ENCODE results near the gene GMFB. TPM values are rescaled to one million over a fixed set of nuclear protein-coding genes. Genes with fewer than 3 reads are reported as not detected.

Gene GMFB
- total and polyA plus RNA-seq, 10 of the 15 experiments (the other 5 are each of a cell fraction or from before 2014, with no cell fraction given): 29.3 to 71.0 (median 50.8) TPM

- CTCF ChIA-PET: interaction anchor here (1.1 to 1.2 kb wide), 2 partner anchors 9 to 36 kb away, joined by 3 to 4 read pairs; no protein-coding TSS in a partner anchor
- no TSS peak for BruUV-seq (replicated peaks)
- 0 out of 2 replicates have a peak, but pooled peaks have one; percentile 28 for TF ChIP-seq PKNOX1 (IDR thresholded peaks at IDR 0.05)
- TF ChIP-seq NRF1 (conservative IDR thresholded peaks at IDR 0.05; ENCODE audit: low read depth, low read length): no peak
- H3K9ac ChIP-seq (ENCODE audit: control insufficient read depth, insufficient read depth, low read length): no peak overlapping the region
- DNase-seq (ENCODE audit: low read depth, low spot score): no peak
- 94% methylated on average over 7 of the region's 7 CpGs for WGBS (ENCODE audit: insufficient coverage, insufficient replicate concordance, low lambda C conversion rate, missing lambda C conversion rate)
- no peaks in the 10 kb centered on the region for H3K36me3 ChIP-seq (ENCODE audit: control insufficient read depth in 2 of 2, insufficient read depth in 2 of 2, low read length in 1 of 2)
- RAD21 ChIA-PET (ENCODE audit: unreplicated experiment): interaction anchor here (0.8 to 1.0 kb wide), 2 partner anchors 9 to 56 kb away, joined by 3 to 4 read pairs; no protein-coding TSS in a partner anchor
- no peaks in the 10 kb centered on the region for H3K27me3 ChIP-seq (replicated peaks in 1 of 2; ENCODE audit: control insufficient read depth in 2 of 2, insufficient read depth in 2 of 2, low read length in 1 of 2)
- in situ Hi-C loops (cut with MboI): no loop called here
- H3K27ac ChIP-seq (ENCODE audit: control insufficient read depth, insufficient read depth): no peak overlapping the region
- no peak overlapping the region for H3K4me3 ChIP-seq
- H3K9me3 ChIP-seq (replicated peaks; ENCODE audit: control insufficient read depth, insufficient read depth, low read length): no peaks in the 10 kb centered on the region
- no peak for ATAC-seq
- peaks cover 3% of the 10 kb centered on the region; the same call in 1 of the 2 replicates for H3K4me1 ChIP-seq (ENCODE audit: control insufficient read depth, insufficient read depth, low read length)
- POLR2A ChIA-PET: no interaction called here
- SMC1A ChIA-PET (ENCODE audit: uncharacterized antibody, unreplicated experiment): interaction anchor here (1.5 kb wide), 1 partner anchor 22 kb away, joined by 5 read pairs; no protein-coding TSS in a partner anchor
- no peaks in the 10 kb centered on the region for H3K79me2 ChIP-seq (ENCODE audit: control insufficient read depth, insufficient read depth, low read length)
- no peak overlapping the region for H3K4me2 ChIP-seq (ENCODE audit: control insufficient read depth, insufficient read depth)
- no peak for FAIRE-seq
- intact Hi-C loops (cut with micrococcal nuclease; ENCODE audit: unreplicated experiment): no loop called here
- no peaks in the 10 kb centered on the region for H4K20me1 ChIP-seq (ENCODE audit: control insufficient read depth, insufficient read depth)
- H2AFZ ChIP-seq (ENCODE audit: control insufficient read depth, low read depth, low read length): no peak overlapping the region
Observed at GRCh38 chr14:54451121-54451601, 37.6 kb downstream of the GMFB start.

GRCh38 chr14:54450535-54450934, 38.2 kb downstream of the GMFB start:
- H3K4me2 ChIP-seq (ENCODE audit: control insufficient read depth, insufficient read depth): no peak overlapping the region
- peak; percentile 42 for DNase-seq (ENCODE audit: low read depth, low spot score)
- ATAC-seq: peak; percentile 86
- TF ChIP-seq SUZ12 (IDR thresholded peaks at IDR 0.05; ENCODE audit: unreplicated experiment) (no peak), KLF5 (IDR thresholded peaks at IDR 0.05; ENCODE audit: partially characterized antibody) (no peak), RAD51 (IDR thresholded peaks at IDR 0.05) (peak; percentile 37; the same call in 1 of the 2 replicates), IKZF1 (conservative IDR thresholded peaks at IDR 0.05) (0 out of 2 replicates have a peak, but pooled peaks have one; percentile 14), IKZF2 (IDR thresholded peaks at IDR 0.05) (peak; percentile 28 to 46; a peak in 3 of 4 replicates), SPI1 (IDR thresholded peaks at IDR 0.05; ENCODE audit: borderline replicate concordance, insufficient read depth, low read depth, low read length) (peak; percentile 57; the same call in 1 of the 2 replicates), ESRRA (IDR thresholded peaks at IDR 0.05; ENCODE audit: low read length) (peak; percentile 94; the same call in 1 of the 2 replicates), RUNX3 (IDR thresholded peaks at IDR 0.05; ENCODE audit: low read length) (0 out of 2 replicates have a peak, but pooled peaks have one; percentile 18), NR2F1 (conservative IDR thresholded peaks at IDR 0.05) (peak; percentile 79)
- H3K4me1 ChIP-seq (ENCODE audit: control insufficient read depth, insufficient read depth, low read length): peaks cover 3% of the 10 kb centered on the region; the same call in 1 of the 2 replicates
- POLR2A ChIA-PET: interaction anchor here (0.7 kb wide), 1 partner anchor 53 kb away, joined by 3 read pairs; the partner anchor contains the start of gene CDKN3
- CTCF ChIA-PET: interaction anchor here (0.9 to 1.8 kb wide), 4 partner anchors 10 to 35 kb away, joined by 3 to 5 read pairs (median 4); partner anchors contain the start of gene CNIH1
- H4K20me1 ChIP-seq (ENCODE audit: control insufficient read depth, insufficient read depth): no peaks in the 10 kb centered on the region
- in situ Hi-C loops (cut with MboI): no loop called here
- RAD21 ChIA-PET (ENCODE audit: unreplicated experiment): interaction anchor here (0.8 to 1.0 kb wide), 2 partner anchors 9 to 57 kb away, joined by 3 to 4 read pairs; no protein-coding TSS in a partner anchor
- H3K79me2 ChIP-seq (ENCODE audit: control insufficient read depth, insufficient read depth, low read length): no peaks in the 10 kb centered on the region
- H3K27me3 ChIP-seq (replicated peaks in 1 of 2; ENCODE audit: control insufficient read depth in 2 of 2, insufficient read depth in 2 of 2, low read length in 1 of 2): no peaks in the 10 kb centered on the region
- no peak for FAIRE-seq
- SMC1A ChIA-PET (ENCODE audit: uncharacterized antibody, unreplicated experiment): interaction anchor here (0.6 to 1.6 kb wide), 4 partner anchors 10 to 308 kb away, joined by 3 to 6 read pairs (median 4); no protein-coding TSS in a partner anchor
- no peak overlapping the region; the same call in 1 of the 2 replicates for H2AFZ ChIP-seq (ENCODE audit: control insufficient read depth, low read depth, low read length)
- no peak overlapping the region for H3K27ac ChIP-seq (ENCODE audit: control insufficient read depth, insufficient read depth)
- H3K36me3 ChIP-seq (ENCODE audit: control insufficient read depth in 2 of 2, insufficient read depth in 2 of 2, low read length in 1 of 2): no peaks in the 10 kb centered on the region
- 22% methylated on average over 3 of the region's 3 CpGs for WGBS (ENCODE audit: insufficient coverage, insufficient replicate concordance, low lambda C conversion rate, missing lambda C conversion rate)
- BruUV-seq (replicated peaks): no TSS peak
- no peak overlapping the region for H3K4me3 ChIP-seq
- no peaks in the 10 kb centered on the region for H3K9me3 ChIP-seq (replicated peaks; ENCODE audit: control insufficient read depth, insufficient read depth, low read length)
- intact Hi-C loops (cut with micrococcal nuclease; ENCODE audit: unreplicated experiment): no loop called here
- H3K9ac ChIP-seq (ENCODE audit: control insufficient read depth, insufficient read depth, low read length): no peak overlapping the region
